K562 (cell line): ENCODE data around the gene KRT82. TPM values are rescaled to one million over a fixed set of nuclear protein-coding genes. Genes with fewer than 3 reads are reported as not detected.

Experiments used
- ATAC-seq: fragments of 200-7000 bp; cut with Tn5 transposase; 3 replicates; pipeline ENCODE4 v1.9.1; 2020; ENCODE audit warnings: moderate library complexity
- BruUV-seq: library from RNA; stranded (reverse); fragments of 400-500 nt; replicated peaks from 2 replicates; lab custom pipeline; 2021; lab: Mats Ljungman, UMichigan
- CTCF ChIA-PET: fragments of 300-600 bp; formaldehyde crosslinking; extraction: SDS; loops from one replicate; lab custom pipeline; 2021; ENCODE audit warnings: low intra/inter-chr PET ratio; lab: Yijun Ruan, JAX
- POLR2A ChIA-PET: fragments of 300-600, 350-650 bp; sonication (Branson Sonifier 250); formaldehyde crosslinking; extraction: SDS; loops from one replicate; lab custom pipeline; 2021; ENCODE audit warnings: antibody characterized with exemption, inconsistent platforms; lab: Yijun Ruan, JAX
- DNase-seq, 4 experiments: peaks; one replicate each; pipeline versions ENCODE4 v3.0.0 to v3.0.0-alpha.2; 2011 to 2018; ENCODE audit warnings: low spot score in 3 of 4, mixed read lengths in 3 of 4; ENCODE audit errors: extremely low read depth in 1 of 4
- FAIRE-seq: peaks from 2 replicates; lab custom pipeline; 2011; peaks lifted over from hg19 to GRCh38; lab: Jason Lieb, UNC
- H2AFZ ChIP-seq: 2 replicates; pipeline ENCODE4 v1.6.0; 2011; ENCODE audit warnings: low read depth, low read length, control low read depth, inconsistent platforms
- H3K27ac ChIP-seq: fragments of 200-600 bp; 3 replicates; pipeline ENCODE4 v1.8.0; 2011; ENCODE audit warnings: low read depth, mild to moderate bottlenecking, control low read depth, inconsistent platforms, low read length, moderate library complexity, mixed read lengths; ENCODE audit errors: extremely low read depth
- H3K27me3 ChIP-seq, 2 experiments: fragments of 300-600 bp in 1 of 2; 2 replicates in 1 of 2; 3 replicates in 1 of 2; pipeline versions ENCODE4 v1.6.0 to v1.8.0; 2011; ENCODE audit warnings: inconsistent platforms in 2 of 2, low read length in 2 of 2, mild to moderate bottlenecking in 1 of 2, mixed read lengths in 1 of 2, moderate library complexity in 1 of 2; ENCODE audit not compliant: control insufficient read depth in 2 of 2, insufficient read depth in 2 of 2
- H3K36me3 ChIP-seq: fragments of 300-600 bp; 3 replicates; pipeline ENCODE4 v1.8.0; 2011; ENCODE audit warnings: mild to moderate bottlenecking, low read length, inconsistent platforms; ENCODE audit not compliant: control insufficient read depth, insufficient read depth
- H3K4me1 ChIP-seq, 2 experiments: fragments of 200-600 bp in 1 of 2; replicated peaks in 1 of 2; 2 replicates in 1 of 2; 3 replicates in 1 of 2; pipeline versions ENCODE4 v1.5.1 to v1.8.0; 2011; ENCODE audit warnings: inconsistent platforms in 2 of 2, low read length in 2 of 2, mild to moderate bottlenecking in 1 of 2, mixed read lengths in 1 of 2, moderate library complexity in 1 of 2; ENCODE audit not compliant: control insufficient read depth in 2 of 2, insufficient read depth in 2 of 2
- H3K4me2 ChIP-seq: 2 replicates; pipeline ENCODE4 v1.6.1; 2011; ENCODE audit warnings: low read length, control low read depth, inconsistent platforms, mixed read lengths; ENCODE audit not compliant: insufficient read depth
- H3K4me3 ChIP-seq: fragments of 200-600 bp; sonication (generic), shearing (Covaris generic); 2 replicates; pipeline ENCODE4 v1.5.1; 2016; ENCODE audit warnings: control low read depth, inconsistent platforms
- H3K79me2 ChIP-seq: fragments of 200-600 bp; 3 replicates; pipeline ENCODE4 v1.8.0; 2011; ENCODE audit warnings: low read length, inconsistent platforms; ENCODE audit not compliant: control insufficient read depth, insufficient read depth
- H3K9ac ChIP-seq, 2 experiments: 2 replicates each; pipeline versions ENCODE4 v1.6.0 to v1.6.1; 2011; ENCODE audit warnings: low read depth in 2 of 2, low read length in 2 of 2, control low read depth in 1 of 2, inconsistent platforms in 1 of 2, mild to moderate bottlenecking in 1 of 2, mixed read lengths in 1 of 2; ENCODE audit not compliant: insufficient read depth in 1 of 2
- H3K9me1 ChIP-seq: one replicate; pipeline ENCODE4 v1.6.0; 2011; ENCODE audit warnings: inconsistent platforms, mild to moderate bottlenecking, low read length, moderate library complexity; ENCODE audit not compliant: control insufficient read depth, insufficient read depth
- H3K9me3 ChIP-seq: replicated peaks from 2 replicates; pipeline ENCODE4 v1.5.1; 2011; ENCODE audit warnings: low read depth, low read length, inconsistent platforms; ENCODE audit not compliant: control insufficient read depth, insufficient read depth
- H4K20me1 ChIP-seq: replicated peaks from 2 replicates; pipeline ENCODE4 v1.6.1; 2011; ENCODE audit warnings: low read length, inconsistent platforms, mixed read lengths; ENCODE audit not compliant: control insufficient read depth, insufficient read depth
- BRD4 ChIP-seq: fragments of 200-600 bp; sonication (generic); IDR thresholded peaks from 2 replicates; pipeline ENCODE4 v1.6.1; 2017; ENCODE audit warnings: inconsistent platforms
- NFXL1 ChIP-seq: fragments of 450-650 bp; formaldehyde crosslinking; IDR thresholded peaks from 2 replicates; pipeline ENCODE4 v1.4.0; 2021; ENCODE audit warnings: mild to moderate bottlenecking
- PHF20 ChIP-seq: fragments of 450-650 bp; IDR thresholded peaks from 2 replicates; pipeline ENCODE4 v1.6.1; 2018; ENCODE audit not compliant: partially characterized antibody
- STAG1 ChIP-seq: sonication (generic); formaldehyde crosslinking; IDR thresholded peaks from 2 replicates; pipeline ENCODE4 v1.5.0; 2020; ENCODE audit warnings: missing genetic modification reagents, borderline replicate concordance
- ZNF184 ChIP-seq: sonication (generic); formaldehyde crosslinking; IDR thresholded peaks from 2 replicates; pipeline ENCODE4 v1.5.0; 2020; ENCODE audit warnings: missing genetic modification reagents
- ZNF24 ChIP-seq: fragments of 450-650 bp; IDR thresholded peaks from 2 replicates; pipeline ENCODE4 v1.6.1; 2016
- WGBS: fragments of 100-300 bp; shearing (Covaris generic); methylation state at CpG from one replicate; pipeline ENCODE4 v1.1.6; 2016; ENCODE audit warnings: low coverage, mixed read lengths; ENCODE audit not compliant: insufficient coverage; ENCODE audit errors: missing lambda C conversion rate; 5-methylcytosine and 5-hydroxymethylcytosine counted together
- in situ Hi-C: fragments of 300-500 bp; cut with MboI; formaldehyde crosslinking; loops from 4 replicates; pipeline ENCODE4 v1.15.0; 2018; ENCODE audit warnings: inconsistent platforms, mixed read lengths
- intact Hi-C: fragments of 100-400 bp; cut with micrococcal nuclease; formaldehyde crosslinking; loops from 2 replicates; pipeline ENCODE4 v1.14.2; 2022
- polyA plus RNA-seq, 8 experiments: library from polyadenylated mRNA; depleted of rRNA in 4 of 8; stranded (reverse) in 5 of 8; unstranded in 3 of 8; fragments of >200 nt; fragmentation: Nextera tagmentation in 2 of 8; fragmentation: Illumina TruSeq in 1 of 8; extraction: Ambion mirVana in 2 of 8; extraction: Trizol in 1 of 8; gene quantifications; 2 replicates each; pipeline versions ENCODE4 v1.2.1 to v1.2.3, GENCODE V29; 2011 to 2014; ENCODE audit warnings: inconsistent platforms in 1 of 8, missing spikeins in 1 of 8
- total RNA-seq, 7 experiments: library from RNA; depleted of rRNA in 6 of 7; stranded (reverse); fragments of >200 nt in 6 of 7; fragmentation: Illumina TruSeq in 2 of 7; extraction: Trizol in 2 of 7; gene quantifications; 2 replicates each; pipeline versions ENCODE4 v1.2.1 to v1.2.3, GENCODE V29; 2011 to 2021; ENCODE audit warnings: low replicate concordance in 1 of 7
- TF ChIP-seq, protein P1 (sequence below): fragments of 250-450 bp; sonication (Bioruptor Pico); IDR thresholded peaks from 2 replicates; pipeline ENCODE4 v1.8.0; 2021; ENCODE audit warnings: moderate library complexity, mild to moderate bottlenecking, inconsistent platforms
- TF ChIP-seq, protein P2 (sequence below): sonication (generic); formaldehyde crosslinking; IDR thresholded peaks from 2 replicates; pipeline ENCODE4 v1.8.0; 2022; ENCODE audit warnings: missing genetic modification reagents, mild to moderate bottlenecking, borderline replicate concordance
- TF ChIP-seq, protein P3 (sequence below), 2 experiments: fragments of 150-350 bp in 1 of 2; IDR thresholded peaks; 2 replicates each; pipeline ENCODE4 v1.6.1; 2012 to 2016; ENCODE audit warnings: low read depth in 2 of 2, low read length in 2 of 2, mild to moderate bottlenecking in 1 of 2, moderate library complexity in 1 of 2
- TF ChIP-seq, protein P4 (sequence below): sonication (generic); formaldehyde crosslinking; IDR thresholded peaks from 2 replicates; pipeline ENCODE4 v1.8.0; 2022; ENCODE audit warnings: missing genetic modification reagents, mild to moderate bottlenecking, moderate library complexity, borderline replicate concordance
- TF ChIP-seq, protein P5 (sequence below): fragments of 450-650 bp; formaldehyde crosslinking; IDR thresholded peaks from 2 replicates; pipeline ENCODE4 v1.4.0; 2020; ENCODE audit warnings: mild to moderate bottlenecking, moderate library complexity

Gene KRT82
- total and polyA plus RNA-seq, 9 of the 15 experiments (the other 6 are each of a cell fraction or from before 2014, with no cell fraction given): not detected

DNA sequence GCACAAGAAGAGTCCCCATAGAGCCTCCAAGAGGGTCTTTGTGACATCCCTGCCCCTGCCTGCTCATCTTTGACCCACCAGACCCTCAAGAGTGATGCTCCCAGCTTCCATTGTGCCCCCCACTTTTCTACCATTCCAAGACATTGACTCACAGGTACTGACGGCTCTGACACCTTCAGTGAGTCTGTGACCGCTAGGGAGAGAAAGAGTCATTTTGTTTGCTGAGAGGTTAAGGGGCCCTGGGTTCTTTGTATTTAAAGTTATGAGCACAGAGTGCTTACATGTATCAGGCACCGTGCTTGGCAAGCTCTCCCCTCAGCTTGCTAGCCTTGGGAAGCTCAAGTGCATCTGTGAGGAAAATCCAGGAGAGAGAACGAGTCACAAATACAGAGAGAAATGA is 7.1 kb upstream of the KRT82 start:
- POLR2A ChIA-PET: interaction anchor here (0.7 to 1.7 kb wide), 3 partner anchors 15 to 422 kb away, joined by 3 to 4 read pairs (median 4); no protein-coding TSS in a partner anchor
- no peak overlapping the region for H3K4me3 ChIP-seq
- no peak overlapping the region for H2AFZ ChIP-seq
- no peaks in the 10 kb centered on the region for H3K79me2 ChIP-seq
- H3K9me1 ChIP-seq: no peaks in the 10 kb centered on the region
- in situ Hi-C loops: no loop called here
- no peak for ATAC-seq
- intact Hi-C loops: no loop called here
- BruUV-seq: no TSS peak
- H3K27me3 ChIP-seq: peaks cover 0 to 25% of the 10 kb centered on the region in 2 experiments; a peak in 3 of 5 replicates
- WGBS: 0% methylated on average over 4 of the region's 4 CpGs
- TF ChIP-seq PHF20 (no peak), ZNF24 (no peak), STAG1 (CRISPR knock-in tag) (no peak), ZNF184 (CRISPR knock-in tag) (no peak), NFXL1 (CRISPR knock-in tag) (no peak), BRD4 (no peak)
- TF ChIP-seq, protein P1, sequence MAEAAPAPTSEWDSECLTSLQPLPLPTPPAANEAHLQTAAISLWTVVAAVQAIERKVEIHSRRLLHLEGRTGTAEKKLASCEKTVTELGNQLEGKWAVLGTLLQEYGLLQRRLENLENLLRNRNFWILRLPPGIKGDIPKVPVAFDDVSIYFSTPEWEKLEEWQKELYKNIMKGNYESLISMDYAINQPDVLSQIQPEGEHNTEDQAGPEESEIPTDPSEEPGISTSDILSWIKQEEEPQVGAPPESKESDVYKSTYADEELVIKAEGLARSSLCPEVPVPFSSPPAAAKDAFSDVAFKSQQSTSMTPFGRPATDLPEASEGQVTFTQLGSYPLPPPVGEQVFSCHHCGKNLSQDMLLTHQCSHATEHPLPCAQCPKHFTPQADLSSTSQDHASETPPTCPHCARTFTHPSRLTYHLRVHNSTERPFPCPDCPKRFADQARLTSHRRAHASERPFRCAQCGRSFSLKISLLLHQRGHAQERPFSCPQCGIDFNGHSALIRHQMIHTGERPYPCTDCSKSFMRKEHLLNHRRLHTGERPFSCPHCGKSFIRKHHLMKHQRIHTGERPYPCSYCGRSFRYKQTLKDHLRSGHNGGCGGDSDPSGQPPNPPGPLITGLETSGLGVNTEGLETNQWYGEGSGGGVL (CRISPR knock-in tag): no peak
- TF ChIP-seq, protein P2, sequence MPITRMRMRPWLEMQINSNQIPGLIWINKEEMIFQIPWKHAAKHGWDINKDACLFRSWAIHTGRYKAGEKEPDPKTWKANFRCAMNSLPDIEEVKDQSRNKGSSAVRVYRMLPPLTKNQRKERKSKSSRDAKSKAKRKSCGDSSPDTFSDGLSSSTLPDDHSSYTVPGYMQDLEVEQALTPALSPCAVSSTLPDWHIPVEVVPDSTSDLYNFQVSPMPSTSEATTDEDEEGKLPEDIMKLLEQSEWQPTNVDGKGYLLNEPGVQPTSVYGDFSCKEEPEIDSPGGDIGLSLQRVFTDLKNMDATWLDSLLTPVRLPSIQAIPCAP (CRISPR knock-in tag): no peak
- TF ChIP-seq, protein P3, sequence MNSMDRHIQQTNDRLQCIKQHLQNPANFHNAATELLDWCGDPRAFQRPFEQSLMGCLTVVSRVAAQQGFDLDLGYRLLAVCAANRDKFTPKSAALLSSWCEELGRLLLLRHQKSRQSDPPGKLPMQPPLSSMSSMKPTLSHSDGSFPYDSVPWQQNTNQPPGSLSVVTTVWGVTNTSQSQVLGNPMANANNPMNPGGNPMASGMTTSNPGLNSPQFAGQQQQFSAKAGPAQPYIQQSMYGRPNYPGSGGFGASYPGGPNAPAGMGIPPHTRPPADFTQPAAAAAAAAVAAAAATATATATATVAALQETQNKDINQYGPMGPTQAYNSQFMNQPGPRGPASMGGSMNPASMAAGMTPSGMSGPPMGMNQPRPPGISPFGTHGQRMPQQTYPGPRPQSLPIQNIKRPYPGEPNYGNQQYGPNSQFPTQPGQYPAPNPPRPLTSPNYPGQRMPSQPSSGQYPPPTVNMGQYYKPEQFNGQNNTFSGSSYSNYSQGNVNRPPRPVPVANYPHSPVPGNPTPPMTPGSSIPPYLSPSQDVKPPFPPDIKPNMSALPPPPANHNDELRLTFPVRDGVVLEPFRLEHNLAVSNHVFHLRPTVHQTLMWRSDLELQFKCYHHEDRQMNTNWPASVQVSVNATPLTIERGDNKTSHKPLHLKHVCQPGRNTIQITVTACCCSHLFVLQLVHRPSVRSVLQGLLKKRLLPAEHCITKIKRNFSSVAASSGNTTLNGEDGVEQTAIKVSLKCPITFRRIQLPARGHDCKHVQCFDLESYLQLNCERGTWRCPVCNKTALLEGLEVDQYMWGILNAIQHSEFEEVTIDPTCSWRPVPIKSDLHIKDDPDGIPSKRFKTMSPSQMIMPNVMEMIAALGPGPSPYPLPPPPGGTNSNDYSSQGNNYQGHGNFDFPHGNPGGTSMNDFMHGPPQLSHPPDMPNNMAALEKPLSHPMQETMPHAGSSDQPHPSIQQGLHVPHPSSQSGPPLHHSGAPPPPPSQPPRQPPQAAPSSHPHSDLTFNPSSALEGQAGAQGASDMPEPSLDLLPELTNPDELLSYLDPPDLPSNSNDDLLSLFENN (IDR thresholded peaks at IDR 0.05; ENCODE audit: low read depth in 2 of 2, low read length in 2 of 2): no peak
- TF ChIP-seq, protein P4, sequence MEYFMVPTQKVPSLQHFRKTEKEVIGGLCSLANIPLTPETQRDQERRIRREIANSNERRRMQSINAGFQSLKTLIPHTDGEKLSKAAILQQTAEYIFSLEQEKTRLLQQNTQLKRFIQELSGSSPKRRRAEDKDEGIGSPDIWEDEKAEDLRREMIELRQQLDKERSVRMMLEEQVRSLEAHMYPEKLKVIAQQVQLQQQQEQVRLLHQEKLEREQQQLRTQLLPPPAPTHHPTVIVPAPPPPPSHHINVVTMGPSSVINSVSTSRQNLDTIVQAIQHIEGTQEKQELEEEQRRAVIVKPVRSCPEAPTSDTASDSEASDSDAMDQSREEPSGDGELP (CRISPR knock-in tag): no peak
- TF ChIP-seq, protein P5, sequence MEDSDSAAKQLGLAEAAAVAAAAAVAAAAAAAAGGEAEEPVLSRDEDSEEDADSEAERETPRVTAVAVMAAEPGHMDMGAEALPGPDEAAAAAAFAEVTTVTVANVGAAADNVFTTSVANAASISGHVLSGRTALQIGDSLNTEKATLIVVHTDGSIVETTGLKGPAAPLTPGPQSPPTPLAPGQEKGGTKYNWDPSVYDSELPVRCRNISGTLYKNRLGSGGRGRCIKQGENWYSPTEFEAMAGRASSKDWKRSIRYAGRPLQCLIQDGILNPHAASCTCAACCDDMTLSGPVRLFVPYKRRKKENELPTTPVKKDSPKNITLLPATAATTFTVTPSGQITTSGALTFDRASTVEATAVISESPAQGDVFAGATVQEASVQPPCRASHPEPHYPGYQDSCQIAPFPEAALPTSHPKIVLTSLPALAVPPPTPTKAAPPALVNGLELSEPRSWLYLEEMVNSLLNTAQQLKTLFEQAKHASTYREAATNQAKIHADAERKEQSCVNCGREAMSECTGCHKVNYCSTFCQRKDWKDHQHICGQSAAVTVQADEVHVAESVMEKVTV (CRISPR knock-in tag): no peak
- TF ChIP-seq, all 486 proteins: peak for 0
- Histone ChIP-seq H3K36me3 (no peaks in the 10 kb centered on the region), H3K4me1 (no peaks in the 10 kb centered on the region; a peak in 1 of 5 replicates), H4K20me1 (peaks cover 4% of the 10 kb centered on the region; the same call in 1 of the 2 replicates), H3K9me3 (no peaks in the 10 kb centered on the region), H3K4me2 (no peak overlapping the region), H3K9ac (no peak overlapping the region), H3K27ac (no peak overlapping the region)
- DNase-seq (no peak), FAIRE-seq (no peak)
- CTCF ChIA-PET: no interaction called here
